ENCODE data around the gene LRIF1. TPM values are rescaled to one million over a fixed set of nuclear protein-coding genes. Genes with fewer than 3 reads are reported as not detected.

LRIF1 gene
- total and polyA plus RNA-seq, 10 of the 15 experiments (the other 5 are each of a cell fraction or from before 2014, with no cell fraction given) = 9.7 to 20.3 (median 15.8) TPM

DNA sequence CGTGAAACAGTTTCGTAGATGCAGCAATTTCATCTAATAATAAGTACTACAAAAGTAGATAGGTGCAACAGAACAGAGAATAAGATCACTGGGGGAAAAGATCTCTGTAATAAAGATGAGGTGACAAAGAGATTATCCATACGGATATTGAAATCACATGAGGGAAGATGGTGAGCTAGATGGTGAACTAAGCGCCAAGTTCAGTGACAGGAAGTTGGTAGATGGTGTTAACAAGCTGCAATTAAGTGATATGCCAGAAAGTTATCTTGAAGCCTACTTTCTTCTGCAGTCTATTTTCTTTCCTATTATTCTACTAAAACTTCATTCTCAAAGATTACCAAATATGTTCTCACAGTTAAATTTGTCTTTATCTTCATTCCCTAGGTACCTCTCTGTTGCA is 7.1 kb downstream of the LRIF1 start:
- Histone ChIP-seq H2AFZ (ENCODE audit: control insufficient read depth, low read depth, low read length) (no peak overlapping the region), H3K27me3 (replicated peaks in 1 of 2; ENCODE audit: control insufficient read depth in 2 of 2, insufficient read depth in 2 of 2, low read length in 1 of 2) (no peaks in the 10 kb centered on the region), H3K27ac (ENCODE audit: control insufficient read depth, insufficient read depth) (no peak overlapping the region), H3K36me3 (ENCODE audit: control insufficient read depth in 2 of 2, insufficient read depth in 2 of 2, low read length in 1 of 2) (peaks cover 0 to 10% of the 10 kb centered on the region in 2 experiments; a peak in 2 of 4 replicates), H3K9ac (ENCODE audit: control insufficient read depth, insufficient read depth, low read length) (no peak overlapping the region), H3K4me2 (ENCODE audit: control insufficient read depth, insufficient read depth) (no peak overlapping the region), H3K79me2 (ENCODE audit: control insufficient read depth, insufficient read depth, low read length) (peaks cover 35% of the 10 kb centered on the region), H3K4me1 (ENCODE audit: control insufficient read depth, insufficient read depth, low read length) (no peaks in the 10 kb centered on the region), H3K4me3 (no peak overlapping the region), H4K20me1 (ENCODE audit: control insufficient read depth, insufficient read depth) (no peaks in the 10 kb centered on the region), H3K9me3 (replicated peaks; ENCODE audit: control insufficient read depth, insufficient read depth, low read length) (peaks cover 20% of the 10 kb centered on the region)
- DNase-seq (ENCODE audit: low read depth, low spot score) = no peak
- no peak for FAIRE-seq
- RAD21 ChIA-PET (ENCODE audit: unreplicated experiment) = no interaction called here
- ATAC-seq = no peak
- 90% methylated on average over 4 of the region's 4 CpGs for WGBS (ENCODE audit: insufficient coverage, insufficient replicate concordance, low lambda C conversion rate, missing lambda C conversion rate)
- intact Hi-C loops (cut with micrococcal nuclease; ENCODE audit: unreplicated experiment) (no loop called here), in situ Hi-C loops (cut with MboI) (no loop called here)
- SMC1A ChIA-PET (ENCODE audit: uncharacterized antibody, unreplicated experiment) = no interaction called here
- POLR2A ChIA-PET = interaction anchor here (0.6 kb wide), 1 partner anchor 150 kb away, joined by 3 read pairs; no protein-coding TSS in a partner anchor
- CTCF ChIA-PET = no interaction called here
- BruUV-seq (replicated peaks) = no TSS peak
- TF ChIP-seq, protein P1, sequence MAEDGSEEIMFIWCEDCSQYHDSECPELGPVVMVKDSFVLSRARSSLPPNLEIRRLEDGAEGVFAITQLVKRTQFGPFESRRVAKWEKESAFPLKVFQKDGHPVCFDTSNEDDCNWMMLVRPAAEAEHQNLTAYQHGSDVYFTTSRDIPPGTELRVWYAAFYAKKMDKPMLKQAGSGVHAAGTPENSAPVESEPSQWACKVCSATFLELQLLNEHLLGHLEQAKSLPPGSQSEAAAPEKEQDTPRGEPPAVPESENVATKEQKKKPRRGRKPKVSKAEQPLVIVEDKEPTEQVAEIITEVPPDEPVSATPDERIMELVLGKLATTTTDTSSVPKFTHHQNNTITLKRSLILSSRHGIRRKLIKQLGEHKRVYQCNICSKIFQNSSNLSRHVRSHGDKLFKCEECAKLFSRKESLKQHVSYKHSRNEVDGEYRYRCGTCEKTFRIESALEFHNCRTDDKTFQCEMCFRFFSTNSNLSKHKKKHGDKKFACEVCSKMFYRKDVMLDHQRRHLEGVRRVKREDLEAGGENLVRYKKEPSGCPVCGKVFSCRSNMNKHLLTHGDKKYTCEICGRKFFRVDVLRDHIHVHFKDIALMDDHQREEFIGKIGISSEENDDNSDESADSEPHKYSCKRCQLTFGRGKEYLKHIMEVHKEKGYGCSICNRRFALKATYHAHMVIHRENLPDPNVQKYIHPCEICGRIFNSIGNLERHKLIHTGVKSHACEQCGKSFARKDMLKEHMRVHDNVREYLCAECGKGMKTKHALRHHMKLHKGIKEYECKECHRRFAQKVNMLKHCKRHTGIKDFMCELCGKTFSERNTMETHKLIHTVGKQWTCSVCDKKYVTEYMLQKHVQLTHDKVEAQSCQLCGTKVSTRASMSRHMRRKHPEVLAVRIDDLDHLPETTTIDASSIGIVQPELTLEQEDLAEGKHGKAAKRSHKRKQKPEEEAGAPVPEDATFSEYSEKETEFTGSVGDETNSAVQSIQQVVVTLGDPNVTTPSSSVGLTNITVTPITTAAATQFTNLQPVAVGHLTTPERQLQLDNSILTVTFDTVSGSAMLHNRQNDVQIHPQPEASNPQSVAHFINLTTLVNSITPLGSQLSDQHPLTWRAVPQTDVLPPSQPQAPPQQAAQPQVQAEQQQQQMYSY (CRISPR knock-in tag; IDR thresholded peaks at IDR 0.05) = no peak
- TF ChIP-seq BHLHE40 (IDR thresholded peaks at IDR 0.05; ENCODE audit: borderline replicate concordance in 1 of 2, low read depth in 2 of 2, low read length in 1 of 2) = no peak
- TF ChIP-seq, protein P2, sequence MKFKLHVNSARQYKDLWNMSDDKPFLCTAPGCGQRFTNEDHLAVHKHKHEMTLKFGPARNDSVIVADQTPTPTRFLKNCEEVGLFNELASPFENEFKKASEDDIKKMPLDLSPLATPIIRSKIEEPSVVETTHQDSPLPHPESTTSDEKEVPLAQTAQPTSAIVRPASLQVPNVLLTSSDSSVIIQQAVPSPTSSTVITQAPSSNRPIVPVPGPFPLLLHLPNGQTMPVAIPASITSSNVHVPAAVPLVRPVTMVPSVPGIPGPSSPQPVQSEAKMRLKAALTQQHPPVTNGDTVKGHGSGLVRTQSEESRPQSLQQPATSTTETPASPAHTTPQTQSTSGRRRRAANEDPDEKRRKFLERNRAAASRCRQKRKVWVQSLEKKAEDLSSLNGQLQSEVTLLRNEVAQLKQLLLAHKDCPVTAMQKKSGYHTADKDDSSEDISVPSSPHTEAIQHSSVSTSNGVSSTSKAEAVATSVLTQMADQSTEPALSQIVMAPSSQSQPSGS (IDR thresholded peaks at IDR 0.05; ENCODE audit: low read length) = no peak
- no peak for TF ChIP-seq MEF2B (IDR thresholded peaks at IDR 0.05; ENCODE audit: partially characterized antibody, poor library complexity, severe bottlenecking)
- TF ChIP-seq, protein P3, sequence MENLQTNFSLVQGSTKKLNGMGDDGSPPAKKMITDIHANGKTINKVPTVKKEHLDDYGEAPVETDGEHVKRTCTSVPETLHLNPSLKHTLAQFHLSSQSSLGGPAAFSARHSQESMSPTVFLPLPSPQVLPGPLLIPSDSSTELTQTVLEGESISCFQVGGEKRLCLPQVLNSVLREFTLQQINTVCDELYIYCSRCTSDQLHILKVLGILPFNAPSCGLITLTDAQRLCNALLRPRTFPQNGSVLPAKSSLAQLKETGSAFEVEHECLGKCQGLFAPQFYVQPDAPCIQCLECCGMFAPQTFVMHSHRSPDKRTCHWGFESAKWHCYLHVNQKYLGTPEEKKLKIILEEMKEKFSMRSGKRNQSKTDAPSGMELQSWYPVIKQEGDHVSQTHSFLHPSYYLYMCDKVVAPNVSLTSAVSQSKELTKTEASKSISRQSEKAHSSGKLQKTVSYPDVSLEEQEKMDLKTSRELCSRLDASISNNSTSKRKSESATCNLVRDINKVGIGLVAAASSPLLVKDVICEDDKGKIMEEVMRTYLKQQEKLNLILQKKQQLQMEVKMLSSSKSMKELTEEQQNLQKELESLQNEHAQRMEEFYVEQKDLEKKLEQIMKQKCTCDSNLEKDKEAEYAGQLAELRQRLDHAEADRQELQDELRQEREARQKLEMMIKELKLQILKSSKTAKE (IDR thresholded peaks at IDR 0.05; ENCODE audit: low read depth, poor library complexity, severe bottlenecking) = no peak
- no peak for TF ChIP-seq RCOR1 (conservative IDR thresholded peaks at IDR 0.05; ENCODE audit: low read depth, low read length)
- no peak for TF ChIP-seq NR2F1 (conservative IDR thresholded peaks at IDR 0.05)
- TF ChIP-seq, protein P4, sequence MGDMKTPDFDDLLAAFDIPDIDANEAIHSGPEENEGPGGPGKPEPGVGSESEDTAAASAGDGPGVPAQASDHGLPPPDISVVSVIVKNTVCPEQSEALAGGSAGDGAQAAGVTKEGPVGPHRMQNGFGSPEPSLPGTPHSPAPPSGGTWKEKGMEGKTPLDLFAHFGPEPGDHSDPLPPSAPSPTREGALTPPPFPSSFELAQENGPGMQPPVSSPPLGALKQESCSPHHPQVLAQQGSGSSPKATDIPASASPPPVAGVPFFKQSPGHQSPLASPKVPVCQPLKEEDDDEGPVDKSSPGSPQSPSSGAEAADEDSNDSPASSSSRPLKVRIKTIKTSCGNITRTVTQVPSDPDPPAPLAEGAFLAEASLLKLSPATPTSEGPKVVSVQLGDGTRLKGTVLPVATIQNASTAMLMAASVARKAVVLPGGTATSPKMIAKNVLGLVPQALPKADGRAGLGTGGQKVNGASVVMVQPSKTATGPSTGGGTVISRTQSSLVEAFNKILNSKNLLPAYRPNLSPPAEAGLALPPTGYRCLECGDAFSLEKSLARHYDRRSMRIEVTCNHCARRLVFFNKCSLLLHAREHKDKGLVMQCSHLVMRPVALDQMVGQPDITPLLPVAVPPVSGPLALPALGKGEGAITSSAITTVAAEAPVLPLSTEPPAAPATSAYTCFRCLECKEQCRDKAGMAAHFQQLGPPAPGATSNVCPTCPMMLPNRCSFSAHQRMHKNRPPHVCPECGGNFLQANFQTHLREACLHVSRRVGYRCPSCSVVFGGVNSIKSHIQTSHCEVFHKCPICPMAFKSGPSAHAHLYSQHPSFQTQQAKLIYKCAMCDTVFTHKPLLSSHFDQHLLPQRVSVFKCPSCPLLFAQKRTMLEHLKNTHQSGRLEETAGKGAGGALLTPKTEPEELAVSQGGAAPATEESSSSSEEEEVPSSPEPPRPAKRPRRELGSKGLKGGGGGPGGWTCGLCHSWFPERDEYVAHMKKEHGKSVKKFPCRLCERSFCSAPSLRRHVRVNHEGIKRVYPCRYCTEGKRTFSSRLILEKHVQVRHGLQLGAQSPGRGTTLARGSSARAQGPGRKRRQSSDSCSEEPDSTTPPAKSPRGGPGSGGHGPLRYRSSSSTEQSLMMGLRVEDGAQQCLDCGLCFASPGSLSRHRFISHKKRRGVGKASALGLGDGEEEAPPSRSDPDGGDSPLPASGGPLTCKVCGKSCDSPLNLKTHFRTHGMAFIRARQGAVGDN (IDR thresholded peaks at IDR 0.05) = no peak
- TF ChIP-seq TARDBP (IDR thresholded peaks at IDR 0.05; ENCODE audit: borderline replicate concordance) = no peak
- no peak for TF ChIP-seq CHD4 (IDR thresholded peaks at IDR 0.05)
- TF ChIP-seq DPF2 (IDR thresholded peaks at IDR 0.05) = no peak
- TF ChIP-seq ESRRA (IDR thresholded peaks at IDR 0.05; ENCODE audit: low read length) = no peak
- TF ChIP-seq, protein P5, sequence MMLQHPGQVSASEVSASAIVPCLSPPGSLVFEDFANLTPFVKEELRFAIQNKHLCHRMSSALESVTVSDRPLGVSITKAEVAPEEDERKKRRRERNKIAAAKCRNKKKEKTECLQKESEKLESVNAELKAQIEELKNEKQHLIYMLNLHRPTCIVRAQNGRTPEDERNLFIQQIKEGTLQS (IDR thresholded peaks at IDR 0.05; ENCODE audit: borderline replicate concordance, extremely low read depth, low read depth, low read length) = no peak

Data from GM12878 (cell line).